OCI-M2 (cell line): ENCODE data around the gene VSNL1.

Experiments used
- DNase-seq: peaks from one replicate; lab custom pipeline; 2025; ENCODE audit not compliant: unreplicated experiment; lab: John Stamatoyannopoulos, UW

The VSNL1 gene

GRCh38 chr2:17610521-17610920, 70.0 kb downstream of the VSNL1 start:
- DNase-seq: no peak

- no peak for DNase-seq
Observed at GRCh38 chr2:17611036-17611435, 70.5 kb downstream of the VSNL1 start.

- DNase-seq: no peak
Observed at GRCh38 chr2:17614174-17614930, 73.9 kb downstream of the VSNL1 start.

- DNase-seq: no peak
Observed at GRCh38 chr2:17615147-17615546, 74.7 kb downstream of the VSNL1 start.

- no peak for DNase-seq
Observed at GRCh38 chr2:17615728-17616351, 75.3 kb downstream of the VSNL1 start.

GRCh38 chr2:17616405-17616804, 75.9 kb downstream of the VSNL1 start:
- no peak for DNase-seq

- DNase-seq: no peak
Observed at GRCh38 chr2:17617516-17617915, 77.0 kb downstream of the VSNL1 start.

- no peak for DNase-seq
Observed at GRCh38 chr2:17617955-17618354, 77.5 kb downstream of the VSNL1 start.

GRCh38 chr2:17620280-17620679, 79.8 kb downstream of the VSNL1 start:
- DNase-seq: no peak

GRCh38 chr2:17620841-17621240, 80.3 kb downstream of the VSNL1 start:
- no peak for DNase-seq

GRCh38 chr2:17621781-17622180, 81.3 kb downstream of the VSNL1 start:
- no peak for DNase-seq

GRCh38 chr2:17625446-17625845, 85.0 kb downstream of the VSNL1 start:
- no peak for DNase-seq

GRCh38 chr2:17626986-17627385, 86.5 kb downstream of the VSNL1 start:
- DNase-seq: no peak

- DNase-seq: no peak
Observed at GRCh38 chr2:17627434-17627833, 86.9 kb downstream of the VSNL1 start.

- DNase-seq: no peak
Observed at GRCh38 chr2:17628349-17629261, 88.1 kb downstream of the VSNL1 start.

GRCh38 chr2:17630089-17630488, 89.6 kb downstream of the VSNL1 start:
- DNase-seq: no peak

- DNase-seq: no peak
Observed at GRCh38 chr2:17634997-17635396, 94.5 kb downstream of the VSNL1 start.

- no peak for DNase-seq
Observed at GRCh38 chr2:17636257-17636656, 95.8 kb downstream of the VSNL1 start.

GRCh38 chr2:17637131-17637906, 96.8 kb downstream of the VSNL1 start:
- no peak for DNase-seq

- DNase-seq: no peak
Observed at GRCh38 chr2:17638196-17638743, 97.8 kb downstream of the VSNL1 start.

GRCh38 chr2:17640406-17640805, 99.9 kb downstream of the VSNL1 start:
- no peak for DNase-seq
